Stimulated activated CD8-positive, alpha-beta memory T cell treated with anti-CD3 and anti-CD28 coated beads, Interleukin-15, amount 100 ng/mL, for 4 hours (primary cell): ENCODE measurements around the gene ACKR3.

ENCODE experiments used
- DNase-seq, 2 donors: peaks; one replicate each; pipeline ENCODE4 v3.0.0-alpha.2; 2020; ENCODE audit warnings: low read depth in 2 of 2

The ACKR3 gene

DNA sequence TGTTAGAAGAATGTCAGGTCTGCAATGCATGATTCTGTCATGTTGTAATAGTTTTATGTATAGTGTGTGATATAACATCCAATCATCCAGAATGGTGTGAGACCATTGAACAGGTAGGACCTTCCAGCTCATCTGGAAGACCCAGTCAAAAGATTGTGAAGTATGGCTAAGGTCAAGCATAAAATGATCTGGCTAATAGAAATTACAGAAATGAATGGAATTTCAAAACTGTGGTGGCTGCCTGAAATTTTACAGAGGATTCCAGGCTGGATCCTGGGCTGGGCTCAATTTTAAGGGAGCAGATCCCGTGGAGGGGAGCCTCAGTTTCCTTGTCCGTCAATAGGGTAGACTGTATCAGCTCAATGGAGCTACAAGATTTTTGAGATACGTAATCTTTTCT lies 39.1 kb downstream of the ACKR3 start:
- DNase-seq = no peak

DNA sequence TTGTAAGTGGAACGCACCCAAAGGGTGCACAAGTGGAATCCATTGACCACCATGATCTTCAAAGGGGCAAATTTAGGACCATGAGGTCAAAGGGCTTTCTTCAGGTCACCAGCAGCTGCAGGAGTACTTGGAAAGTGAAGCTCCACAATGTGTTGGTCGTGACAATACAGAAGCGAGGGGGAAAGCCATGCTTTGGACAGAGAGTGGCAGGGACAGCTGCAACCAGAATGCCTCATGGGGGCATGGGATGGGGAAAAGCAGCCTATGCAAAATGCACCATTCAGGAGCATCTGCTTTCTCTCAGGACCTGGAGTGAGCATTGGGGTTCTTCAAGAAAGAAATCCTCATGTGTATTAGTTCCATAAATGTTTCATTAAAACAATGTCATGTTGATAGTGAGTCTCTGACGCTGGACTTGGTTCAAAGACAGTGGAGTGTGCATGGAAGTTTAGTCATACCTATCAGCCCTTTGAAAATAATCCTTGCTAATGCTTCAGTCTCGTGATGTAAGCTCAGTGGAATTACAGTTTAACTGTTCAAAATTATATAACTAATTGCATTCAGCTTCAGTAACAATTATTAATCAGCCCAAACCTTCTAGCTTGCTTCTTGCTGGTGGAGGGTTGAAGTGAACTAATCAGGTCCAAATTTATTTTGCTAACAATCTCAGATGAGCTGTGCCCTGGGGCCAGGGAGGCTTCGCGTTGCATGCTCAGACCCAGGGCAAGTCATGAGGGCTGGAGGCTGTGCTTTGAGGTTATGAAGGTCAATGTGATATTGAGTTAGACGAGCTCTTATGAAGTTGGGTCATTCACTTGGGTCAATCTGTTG lies 41.6 kb downstream of the ACKR3 start:
- DNase-seq = no peak

DNA sequence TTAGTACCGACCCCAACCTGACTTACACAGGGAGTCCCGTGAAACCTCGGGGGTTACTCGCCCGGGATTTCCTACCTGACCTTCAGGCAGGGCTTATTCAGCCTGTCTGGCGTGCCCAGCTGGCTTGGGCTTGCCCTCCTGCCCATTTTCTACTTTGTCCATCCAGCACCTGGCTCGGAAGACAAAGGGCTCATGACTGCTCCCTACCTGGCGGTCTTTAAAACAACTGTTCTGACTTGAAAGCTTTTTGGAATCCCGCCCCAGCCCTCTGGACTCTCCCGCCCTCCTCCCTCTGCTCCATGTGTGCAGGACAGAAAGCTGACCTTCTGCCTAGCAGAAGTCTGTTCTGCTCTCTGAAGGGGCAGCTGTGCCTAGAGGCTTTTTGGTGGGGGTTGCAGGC lies 43.1 kb downstream of the ACKR3 start:
- no peak for DNase-seq

DNA sequence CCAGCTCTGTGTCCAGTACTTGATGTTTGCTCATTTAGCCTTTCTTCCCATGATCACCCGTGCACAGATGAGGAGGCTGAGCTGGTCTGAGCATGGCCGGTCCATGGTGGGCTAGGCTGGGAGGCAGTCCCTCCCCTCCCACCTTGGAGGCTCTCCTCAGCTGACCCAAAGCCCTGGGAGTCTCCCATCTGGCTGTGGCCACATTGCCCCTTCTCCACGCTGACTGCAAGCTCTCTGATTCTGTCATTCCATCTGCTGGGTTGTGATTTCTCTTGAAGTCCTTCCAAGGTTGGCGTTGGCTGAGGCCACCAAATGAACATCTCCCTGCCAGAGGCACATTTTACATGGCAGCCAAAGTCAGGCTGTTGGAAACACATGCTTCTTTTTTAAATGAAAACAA lies 44.0 kb downstream of the ACKR3 start:
- no peak for DNase-seq

DNA sequence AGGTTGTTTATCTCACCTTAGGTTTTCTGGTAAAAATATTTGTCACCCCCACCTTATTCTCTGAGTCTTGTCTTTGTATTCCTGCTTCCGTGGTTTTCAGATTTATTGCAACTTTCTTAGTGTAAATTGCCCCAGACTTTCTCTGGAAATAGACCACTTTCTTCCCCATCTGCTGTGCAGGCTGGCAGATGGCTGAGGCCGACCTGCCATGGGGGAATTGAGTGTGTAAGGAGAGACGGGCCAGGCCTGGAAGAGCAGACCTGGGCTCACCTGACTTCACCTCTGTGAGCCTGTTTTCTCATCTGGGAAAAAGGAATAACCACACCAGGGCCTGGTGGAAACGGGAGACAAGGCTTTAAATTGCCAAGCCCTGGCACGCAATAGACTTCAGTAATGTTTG lies 44.9 kb downstream of the ACKR3 start:
- no peak for DNase-seq

DNA sequence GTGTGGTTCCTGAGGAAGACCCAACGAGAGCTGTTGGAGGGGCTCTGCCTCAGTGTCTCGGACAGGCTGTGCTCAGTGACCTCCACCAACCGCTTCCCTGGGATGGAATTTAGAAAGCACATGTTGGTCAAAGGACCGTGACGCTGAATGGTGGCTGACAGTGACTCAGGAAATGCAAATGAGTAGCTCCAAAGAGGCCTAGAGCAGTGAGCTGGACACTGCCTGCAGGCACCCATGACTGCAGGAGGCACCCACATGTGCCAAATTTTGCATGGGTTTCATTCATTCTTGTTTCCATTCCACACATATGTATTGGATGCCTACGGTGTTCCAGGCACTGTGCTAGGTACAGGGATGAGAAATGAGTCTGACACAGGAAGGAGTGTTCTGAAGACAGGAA lies 46.4 kb downstream of the ACKR3 start:
- no peak for DNase-seq

DNA sequence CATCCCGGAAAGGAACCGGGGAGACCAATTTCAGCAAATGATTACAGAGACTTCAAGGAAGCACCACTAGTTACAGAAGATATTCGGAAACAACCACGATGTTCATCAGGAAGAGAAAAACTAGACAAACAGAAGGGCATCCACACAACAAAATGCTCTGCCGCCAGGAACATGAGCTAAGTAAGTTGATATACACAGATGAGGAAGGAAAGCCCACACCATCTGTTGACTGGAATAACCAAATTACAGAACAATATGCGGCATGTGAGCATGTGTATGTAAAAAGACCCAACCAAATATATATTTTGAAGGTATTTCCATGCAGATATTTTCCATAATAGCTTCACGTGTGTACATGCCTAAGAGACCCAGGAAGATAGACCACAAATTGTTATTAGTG lies 47.0 kb downstream of the ACKR3 start:
- no peak for DNase-seq

DNA sequence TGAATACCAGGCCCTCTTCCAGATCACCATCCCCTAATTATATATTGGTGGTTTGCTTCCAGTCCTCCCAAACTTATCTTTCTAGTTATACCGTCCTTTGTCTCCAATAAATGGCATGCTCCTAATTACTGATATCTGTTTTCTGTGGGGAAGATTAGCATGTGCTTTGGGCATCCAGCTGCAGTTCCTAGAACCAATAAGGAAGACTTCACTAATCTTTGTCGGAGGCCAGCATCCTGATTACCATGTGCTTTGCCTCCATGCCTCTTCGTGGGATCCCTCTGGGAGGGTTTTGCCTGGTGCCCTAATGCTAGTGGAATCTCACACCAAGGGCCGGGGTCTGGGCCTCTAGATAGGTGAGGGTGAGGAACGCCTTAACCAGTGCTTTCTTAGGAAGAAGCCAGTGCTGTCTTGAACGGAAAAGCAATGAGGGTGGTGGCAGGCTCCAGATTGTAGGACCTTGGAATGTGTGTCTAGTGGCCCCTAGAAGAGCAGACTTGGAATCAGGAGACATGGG lies 47.7 kb downstream of the ACKR3 start:
- no peak for DNase-seq

DNA sequence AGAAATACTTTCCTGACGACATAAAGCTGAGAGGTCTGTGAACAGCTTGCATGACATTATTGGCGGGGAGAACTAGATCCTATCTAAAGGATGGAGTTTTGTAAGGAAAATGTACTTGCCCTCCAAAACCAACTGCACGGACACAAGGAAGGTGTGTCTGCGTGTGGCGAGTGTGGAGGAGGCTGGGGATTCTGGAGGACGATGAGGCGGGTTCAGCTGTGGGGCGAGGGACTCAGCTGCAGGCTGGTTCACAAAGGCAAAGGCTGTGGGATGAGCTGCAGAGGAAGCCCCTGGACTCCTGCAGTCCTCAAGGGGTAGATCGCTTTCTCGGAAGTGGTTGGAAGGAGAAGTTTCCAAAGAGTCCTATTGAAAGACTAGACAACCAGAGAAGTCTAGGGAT lies 48.2 kb downstream of the ACKR3 start:
- no peak for DNase-seq

DNA sequence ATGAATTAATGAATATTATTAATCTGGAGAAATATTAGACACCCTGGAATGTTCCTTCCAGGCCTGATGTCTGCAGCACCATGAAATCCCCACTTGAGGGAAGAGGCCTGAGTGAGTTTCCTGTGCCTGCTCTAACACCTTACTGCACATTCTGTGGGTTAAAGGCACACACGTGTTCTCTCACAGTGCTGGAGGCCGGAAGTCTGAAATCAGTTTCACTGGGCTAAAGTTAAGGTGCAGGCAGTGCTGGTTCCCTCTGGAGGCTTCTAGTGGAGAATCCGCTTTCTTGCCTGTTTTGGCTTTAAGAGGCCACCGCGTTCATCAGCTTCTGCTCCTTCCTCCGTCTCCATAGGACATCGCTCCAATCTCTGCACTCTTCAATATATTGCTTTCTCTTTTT lies 48.7 kb downstream of the ACKR3 start:
- DNase-seq = no peak

DNA sequence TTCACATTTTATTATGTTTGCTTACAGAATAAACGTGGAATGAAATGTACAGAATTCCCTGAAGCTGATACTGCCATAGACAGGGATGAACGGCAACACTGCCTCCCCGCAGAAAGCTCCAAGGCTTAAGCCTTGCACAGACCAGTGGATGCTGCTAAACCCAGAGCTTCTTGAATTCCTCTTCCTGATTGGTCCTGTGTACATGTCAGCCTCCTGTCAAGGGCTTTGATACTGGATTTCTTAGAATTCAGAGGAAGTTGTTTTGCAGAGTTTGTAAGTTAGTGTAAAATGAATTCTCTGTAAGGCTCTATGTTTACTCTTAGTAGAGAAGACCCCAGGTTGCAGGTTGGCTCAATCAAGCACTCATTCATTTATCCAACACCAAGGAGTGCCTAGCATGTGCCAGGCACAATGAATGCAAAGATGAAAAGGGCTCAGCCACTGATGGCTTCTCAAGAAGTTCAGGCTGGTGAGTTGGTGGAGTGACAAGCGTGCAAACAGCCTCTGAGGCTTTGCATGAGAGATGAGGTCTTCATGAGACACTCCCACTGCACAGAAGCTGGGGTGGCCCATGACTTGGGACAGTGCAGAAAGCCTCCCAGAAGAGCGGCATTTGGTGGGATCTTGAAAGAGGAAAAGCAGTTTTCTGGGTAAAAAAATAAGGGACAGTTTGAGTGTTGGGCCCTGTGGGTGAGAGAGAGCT lies 50.4 kb downstream of the ACKR3 start:
- DNase-seq = no peak

DNA sequence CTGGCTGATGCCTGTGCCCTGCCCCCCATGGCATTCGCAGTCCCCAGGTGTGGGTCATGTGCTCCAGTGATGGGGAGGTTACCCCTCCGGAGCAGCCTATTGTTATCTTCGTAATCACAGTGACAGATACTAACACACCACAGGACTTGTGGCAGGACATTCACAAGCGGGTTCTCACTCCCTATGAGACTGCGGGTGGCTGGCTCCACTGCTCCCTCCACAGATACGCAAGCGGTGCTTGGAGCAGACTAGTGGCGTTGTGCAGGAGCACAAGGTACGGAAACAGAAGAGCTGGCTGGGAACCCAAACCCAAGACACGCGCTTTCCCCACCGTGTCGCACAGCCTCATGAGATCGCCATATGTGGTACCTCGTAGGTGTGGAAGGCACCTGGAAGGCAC lies 52.2 kb downstream of the ACKR3 start:
- no peak for DNase-seq

DNA sequence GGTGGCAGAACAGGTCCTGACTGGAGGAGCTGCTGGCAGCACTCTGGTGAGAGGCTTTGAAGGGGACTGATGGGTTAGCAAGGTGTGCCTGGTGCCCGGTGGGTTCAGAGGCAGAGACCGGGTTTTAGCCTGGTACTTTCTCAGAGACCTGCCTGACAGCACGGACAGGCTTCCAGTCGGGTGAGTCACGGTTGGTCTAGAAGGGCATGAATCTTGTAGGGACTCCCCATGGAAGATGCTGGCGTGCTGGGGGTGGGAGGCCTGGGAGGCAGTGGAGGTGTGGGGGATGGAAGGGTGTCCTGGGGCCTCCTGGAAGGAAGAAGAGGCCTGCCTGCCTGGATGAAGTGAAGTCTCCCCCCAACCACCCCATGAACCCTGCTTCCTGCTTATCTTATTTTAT lies 52.6 kb downstream of the ACKR3 start:
- DNase-seq = no peak

DNA sequence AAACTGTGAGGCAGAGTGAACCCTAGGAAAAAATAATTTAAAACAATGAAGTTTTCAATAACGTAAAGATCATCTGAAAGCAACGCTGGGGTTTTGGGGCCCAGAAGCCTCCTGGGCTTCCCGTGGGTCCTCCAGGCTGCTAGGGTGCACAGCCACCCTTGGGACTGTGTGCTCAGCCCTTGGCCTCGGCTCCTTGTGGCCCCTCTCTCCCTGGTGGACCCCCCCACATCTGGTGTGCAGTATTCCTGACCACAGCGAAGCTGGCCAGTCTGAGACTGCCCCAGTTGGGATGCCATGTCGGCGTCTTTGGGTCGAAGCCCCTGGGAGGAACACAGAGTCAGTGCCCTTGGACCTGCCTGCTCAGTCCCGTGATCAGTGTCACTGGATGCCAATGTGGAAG lies 53.0 kb downstream of the ACKR3 start:
- no peak for DNase-seq

DNA sequence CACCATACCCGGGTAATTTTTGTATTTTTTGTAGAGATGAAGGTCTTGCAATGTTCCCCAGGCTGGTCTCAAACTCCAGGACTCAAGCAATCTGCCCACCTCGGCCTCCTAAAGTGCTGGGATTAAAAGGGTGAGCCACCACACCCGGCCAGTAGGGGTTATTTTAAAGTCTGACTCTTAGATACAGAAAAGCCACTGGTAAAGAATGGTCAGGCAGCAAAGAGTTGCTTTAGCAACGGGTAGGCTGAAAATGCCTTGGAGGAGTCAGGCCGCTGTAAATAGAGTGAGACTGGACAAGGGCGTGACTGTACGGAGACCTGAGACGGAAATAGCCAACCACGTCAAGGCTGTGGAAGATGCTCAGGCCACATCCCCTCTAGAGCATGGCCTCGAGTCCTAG lies 54.2 kb downstream of the ACKR3 start:
- no peak for DNase-seq

DNA sequence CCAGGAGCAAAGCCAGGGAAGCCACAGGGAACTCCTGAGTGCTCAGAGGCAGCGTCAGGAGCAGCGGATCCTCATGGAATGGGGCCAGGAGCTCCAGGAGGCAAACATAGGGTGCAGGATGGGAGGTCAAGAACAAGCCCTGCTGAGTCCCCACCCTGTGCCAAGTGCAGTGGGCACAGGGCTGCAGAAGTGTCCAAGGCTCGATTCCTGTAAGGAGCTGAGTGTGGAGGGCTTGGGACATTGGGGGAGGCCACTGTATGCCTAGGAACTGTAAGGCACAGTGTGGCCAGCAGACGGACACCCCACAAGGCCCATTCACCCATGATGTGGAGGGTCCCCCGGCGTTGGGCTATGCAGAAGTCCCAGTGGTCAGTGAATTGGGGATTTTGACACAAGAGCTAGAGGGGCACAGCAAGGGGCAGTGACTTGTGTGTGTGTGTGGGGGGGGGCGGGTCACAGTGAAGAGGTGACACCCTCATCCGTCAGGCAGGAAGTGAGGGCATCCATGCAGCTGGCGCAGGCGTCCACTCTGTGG lies 55.6 kb downstream of the ACKR3 start:
- no peak for DNase-seq

DNA sequence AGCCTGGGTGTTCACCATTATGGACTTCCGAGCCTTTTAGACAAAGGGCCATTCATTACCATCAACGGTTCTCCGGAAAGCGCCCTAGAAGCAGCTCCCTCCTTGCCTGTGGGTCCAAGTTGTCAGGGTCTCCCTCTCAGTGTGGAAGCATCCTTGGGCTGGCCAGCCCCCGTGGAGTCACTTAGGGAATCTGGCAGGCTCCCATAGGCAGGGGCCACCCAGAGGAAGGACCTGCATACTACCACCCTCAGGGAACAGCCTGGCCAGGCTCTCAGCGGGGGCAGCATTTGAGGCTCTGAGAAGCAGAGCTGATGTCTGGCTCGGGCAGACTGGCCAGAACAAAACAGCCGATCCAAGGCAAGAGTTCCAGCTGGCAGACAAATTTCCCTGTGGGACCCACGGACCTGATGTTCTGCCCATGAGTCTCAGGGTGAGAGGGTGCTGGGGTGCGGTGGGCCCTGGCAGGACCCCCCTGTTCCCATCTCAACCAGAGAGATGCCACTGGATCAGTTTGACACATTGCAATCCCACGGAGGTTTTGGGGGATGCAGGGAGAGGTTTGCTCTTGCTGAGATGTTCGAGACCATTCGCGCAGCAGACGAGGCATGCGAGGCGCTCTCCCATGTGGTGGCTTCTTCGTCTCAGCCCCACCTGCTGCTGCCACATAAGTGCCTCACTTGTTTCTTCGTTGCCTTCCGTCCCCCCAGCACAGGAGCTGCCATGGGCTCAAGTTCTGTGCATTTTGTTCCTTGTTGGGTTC lies 56.9 kb downstream of the ACKR3 start:
- no peak for DNase-seq

DNA sequence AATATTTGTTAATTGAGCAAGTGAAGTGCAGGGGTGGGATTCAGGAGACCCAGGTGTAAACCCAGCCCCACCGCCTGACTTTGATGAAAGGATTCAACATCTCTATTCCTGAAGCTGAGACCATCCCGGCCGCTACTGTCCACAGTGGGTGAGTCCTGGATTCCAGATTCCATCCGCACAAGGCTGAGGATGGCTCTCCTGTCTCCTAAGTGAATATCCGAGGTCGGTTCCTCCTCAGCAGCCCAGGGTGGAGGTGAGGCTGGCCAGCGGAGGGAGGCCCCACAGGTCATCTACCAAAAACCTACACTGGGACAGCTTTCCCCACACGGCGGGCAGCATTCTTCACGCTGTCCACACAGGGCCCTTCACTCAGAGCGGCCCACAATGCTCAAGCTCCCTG lies 57.6 kb downstream of the ACKR3 start:
- no peak for DNase-seq

DNA sequence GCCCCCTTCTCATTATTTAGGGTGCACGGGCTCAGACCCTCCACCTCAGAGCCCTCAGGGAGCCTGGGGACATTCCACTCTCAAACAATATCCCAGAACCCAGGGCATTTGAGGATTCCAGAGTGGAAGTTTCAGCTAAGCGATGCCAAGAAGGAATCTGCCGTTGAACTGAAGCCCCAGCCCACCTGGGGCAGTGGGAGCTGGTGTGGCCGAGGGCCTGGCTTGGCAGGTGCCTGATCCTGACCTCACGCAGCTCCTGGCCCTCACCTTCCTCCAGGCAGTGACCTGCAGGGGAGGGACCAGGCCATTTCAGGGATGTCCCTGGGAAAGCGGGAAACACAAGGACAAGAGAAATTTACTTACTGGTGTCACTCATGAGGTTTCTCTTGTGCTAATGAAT lies 58.2 kb downstream of the ACKR3 start:
- DNase-seq = no peak

DNA sequence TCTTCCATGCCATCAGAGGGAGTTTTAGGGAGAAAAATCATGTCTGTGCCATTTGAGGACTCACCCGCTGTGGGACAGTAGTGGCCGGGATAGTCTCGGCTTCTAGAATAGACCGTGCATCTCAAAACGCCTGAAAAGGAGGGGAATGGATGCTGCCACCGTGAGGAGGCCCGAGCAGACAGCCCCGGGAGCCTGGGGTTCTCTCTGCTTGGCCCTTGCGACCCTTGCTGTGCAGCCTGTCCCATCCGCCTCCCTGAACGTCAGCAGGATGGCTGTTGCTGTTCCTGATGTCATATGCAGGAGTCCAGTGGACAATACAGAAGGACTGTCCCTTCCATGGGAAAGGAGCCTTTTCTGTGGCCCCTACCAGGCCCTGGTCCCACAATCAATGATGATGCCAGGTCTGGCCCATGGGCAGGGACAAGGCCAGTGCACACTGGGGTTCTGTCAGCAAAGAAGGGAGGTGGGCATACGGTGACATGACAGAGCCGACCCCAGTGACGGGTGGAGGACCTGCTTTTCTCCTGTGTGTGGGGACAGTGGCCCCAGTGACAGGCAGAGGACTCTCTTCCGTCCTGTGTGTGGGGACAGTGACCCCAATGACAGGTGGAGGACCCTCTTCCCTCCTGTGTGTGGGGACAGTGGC lies 58.8 kb downstream of the ACKR3 start:
- no peak for DNase-seq

DNA sequence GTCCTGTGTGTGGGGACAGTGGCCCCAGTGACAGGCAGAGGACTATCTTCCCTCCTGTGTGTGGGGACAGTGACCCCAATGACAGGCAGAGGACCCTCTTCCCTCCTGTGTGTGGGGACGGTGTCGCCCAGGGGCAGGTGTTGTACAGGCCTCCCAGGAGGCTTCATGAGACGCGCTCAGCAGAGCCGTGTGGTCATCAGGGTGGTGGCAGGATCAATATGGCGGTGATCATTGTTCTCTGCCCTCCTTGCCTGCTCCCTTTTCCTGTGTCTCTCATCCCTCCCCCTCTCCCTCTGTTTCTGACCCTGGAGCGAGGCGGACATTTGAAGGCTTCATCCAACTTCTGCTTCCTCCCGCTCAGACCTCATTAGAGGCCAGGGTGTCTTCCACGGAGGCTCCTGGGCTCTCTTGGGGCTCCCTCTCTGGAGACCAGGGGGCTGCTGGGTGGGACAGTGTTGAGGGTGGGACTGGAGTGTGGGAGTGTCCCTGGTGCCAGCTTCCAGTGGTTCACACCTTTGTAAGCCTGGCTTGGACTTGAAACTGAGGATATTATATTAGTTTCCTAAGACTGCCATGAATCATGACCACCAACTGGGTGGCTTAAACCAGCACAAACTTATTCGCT lies 59.5 kb downstream of the ACKR3 start:
- DNase-seq = no peak
